ENCODE results near the gene CFAP300. TPM values are rescaled to one million over a fixed set of nuclear protein-coding genes. Genes with fewer than 3 reads are reported as not detected.

CFAP300 gene
- total RNA-seq, 1 donor from 2014 or later: 1.4 TPM

DNA sequence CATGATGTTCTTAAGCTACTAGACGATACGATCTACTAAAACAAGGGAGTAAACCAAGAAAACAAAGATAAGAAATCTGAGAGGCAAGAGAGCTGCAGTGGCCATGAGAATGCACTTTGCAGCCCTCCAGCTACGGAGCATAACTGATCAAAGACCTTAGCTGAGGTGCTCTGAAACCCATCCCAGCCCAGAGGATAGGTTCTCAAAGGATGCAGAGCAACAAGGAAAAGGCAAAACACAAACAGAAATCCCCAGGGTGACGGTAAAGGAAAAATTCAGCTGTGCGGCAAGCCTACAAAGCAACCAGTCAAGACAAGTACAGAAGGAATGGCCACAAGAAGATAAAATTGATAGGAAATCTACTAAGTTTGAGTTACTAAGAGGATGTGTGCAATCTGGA, 32.5 kb upstream of the CFAP300 start:
- H3K36me3 Mint-ChIP-seq (ENCODE audit: unreplicated experiment): no peaks in the 10 kb centered on the region
- no peak overlapping the region for H3K27ac Mint-ChIP-seq (ENCODE audit: unreplicated experiment)
- H3K4me3 Mint-ChIP-seq (ENCODE audit: unreplicated experiment): no peak overlapping the region
- TF ChIP-seq CTCF (IDR thresholded peaks at IDR 0.05; ENCODE audit: partially characterized antibody, unreplicated experiment): no peak
- no peaks in the 10 kb centered on the region for H3K4me1 Mint-ChIP-seq (ENCODE audit: low read depth, unreplicated experiment)
- DNase-seq: no peak
- H3K27me3 Mint-ChIP-seq (ENCODE audit: unreplicated experiment): peaks cover 3% of the 10 kb centered on the region
- H3K9me3 Mint-ChIP-seq (ENCODE audit: unreplicated experiment): no peaks in the 10 kb centered on the region

DNA sequence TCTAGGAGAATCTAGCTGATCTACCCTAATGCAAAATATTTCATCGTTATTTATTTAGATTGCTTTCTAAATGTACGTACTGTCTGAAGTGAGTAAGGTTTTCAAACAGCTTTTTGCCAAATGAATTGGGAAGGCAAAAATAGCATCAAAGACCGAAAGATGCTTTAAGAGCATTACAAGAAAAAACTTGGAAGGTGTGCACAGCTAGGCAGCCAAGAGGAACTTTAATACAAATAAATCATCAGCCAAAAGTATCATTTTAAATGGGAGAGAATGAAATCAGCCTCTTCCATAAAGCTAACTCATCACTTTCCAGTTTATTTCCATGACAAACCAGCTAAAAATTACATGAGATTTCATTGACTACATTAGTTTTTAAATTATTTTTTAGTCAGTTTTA, 30.2 kb upstream of the CFAP300 start:
- TF ChIP-seq CTCF (IDR thresholded peaks at IDR 0.05; ENCODE audit: partially characterized antibody, unreplicated experiment): no peak
- no peaks in the 10 kb centered on the region for H3K9me3 Mint-ChIP-seq (ENCODE audit: unreplicated experiment)
- H3K27me3 Mint-ChIP-seq (ENCODE audit: unreplicated experiment): no peaks in the 10 kb centered on the region
- H3K4me1 Mint-ChIP-seq (ENCODE audit: low read depth, unreplicated experiment): no peaks in the 10 kb centered on the region
- H3K27ac Mint-ChIP-seq (ENCODE audit: unreplicated experiment): no peak overlapping the region
- no peak overlapping the region for H3K4me3 Mint-ChIP-seq (ENCODE audit: unreplicated experiment)
- no peak for DNase-seq
- H3K36me3 Mint-ChIP-seq (ENCODE audit: unreplicated experiment): no peaks in the 10 kb centered on the region

GRCh38 chr11:102026217-102026616, 21.0 kb upstream of the CFAP300 start:
- no peaks in the 10 kb centered on the region for H3K36me3 Mint-ChIP-seq (ENCODE audit: unreplicated experiment)
- no peak for DNase-seq
- H3K9me3 Mint-ChIP-seq (ENCODE audit: unreplicated experiment): peaks cover 2% of the 10 kb centered on the region
- H3K4me3 Mint-ChIP-seq (ENCODE audit: unreplicated experiment): no peak overlapping the region
- peaks cover 1% of the 10 kb centered on the region for H3K4me1 Mint-ChIP-seq (ENCODE audit: low read depth, unreplicated experiment)
- no peak overlapping the region for H3K27ac Mint-ChIP-seq (ENCODE audit: unreplicated experiment)
- TF ChIP-seq CTCF (IDR thresholded peaks at IDR 0.05; ENCODE audit: partially characterized antibody, unreplicated experiment): no peak
- peaks cover 1% of the 10 kb centered on the region for H3K27me3 Mint-ChIP-seq (ENCODE audit: unreplicated experiment)

DNA sequence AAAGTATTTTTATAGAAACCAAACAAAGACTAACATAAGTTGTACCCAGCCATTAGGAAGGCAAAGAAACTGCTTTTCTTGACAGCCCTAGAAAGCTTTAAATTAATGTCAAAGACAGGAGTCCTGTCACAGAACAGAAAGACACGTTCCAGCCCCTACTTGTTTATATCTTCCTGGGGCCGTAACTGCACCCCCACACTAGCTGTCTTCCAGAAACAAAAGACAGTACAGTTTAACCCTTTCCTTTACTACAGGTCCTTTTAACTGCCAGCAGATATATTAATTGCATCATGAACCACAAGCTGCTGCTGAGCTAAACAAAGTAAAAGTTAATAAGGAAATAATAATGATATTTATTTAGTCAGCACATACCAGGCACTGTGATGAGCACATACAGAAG, 20.3 kb upstream of the CFAP300 start:
- H3K4me1 Mint-ChIP-seq (ENCODE audit: low read depth, unreplicated experiment): peaks cover 1% of the 10 kb centered on the region
- no peak overlapping the region for H3K27ac Mint-ChIP-seq (ENCODE audit: unreplicated experiment)
- H3K4me3 Mint-ChIP-seq (ENCODE audit: unreplicated experiment): no peak overlapping the region
- no peak for DNase-seq
- no peaks in the 10 kb centered on the region for H3K36me3 Mint-ChIP-seq (ENCODE audit: unreplicated experiment)
- no peak for TF ChIP-seq CTCF (IDR thresholded peaks at IDR 0.05; ENCODE audit: partially characterized antibody, unreplicated experiment)
- H3K9me3 Mint-ChIP-seq (ENCODE audit: unreplicated experiment): peaks cover 2% of the 10 kb centered on the region
- H3K27me3 Mint-ChIP-seq (ENCODE audit: unreplicated experiment): peaks cover 1% of the 10 kb centered on the region

DNA sequence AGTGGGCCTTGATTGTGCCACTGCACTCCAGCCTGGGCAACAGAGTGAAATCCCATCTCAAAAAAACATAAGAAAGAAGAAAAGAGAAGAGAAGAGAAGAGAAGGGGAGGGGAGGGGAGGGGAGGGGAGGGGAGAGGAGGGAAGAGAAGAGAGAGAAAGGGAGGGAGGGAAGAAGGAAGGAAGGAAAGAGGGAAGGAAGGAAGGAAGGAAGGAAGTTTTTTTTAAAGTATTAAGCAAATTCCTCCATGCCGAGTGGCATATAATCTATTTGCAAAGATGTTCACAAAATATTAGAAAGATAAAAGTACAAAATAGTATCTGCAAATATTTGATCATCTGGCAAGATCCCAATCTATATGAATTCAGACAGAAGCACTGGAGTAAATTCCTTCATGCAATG, 10.5 kb upstream of the CFAP300 start:
- Mint-ChIP-seq H3K27ac (ENCODE audit: unreplicated experiment) (no peak overlapping the region), H3K36me3 (ENCODE audit: unreplicated experiment) (no peaks in the 10 kb centered on the region), H3K4me1 (ENCODE audit: low read depth, unreplicated experiment) (no peaks in the 10 kb centered on the region), H3K4me3 (ENCODE audit: unreplicated experiment) (no peak overlapping the region), H3K27me3 (ENCODE audit: unreplicated experiment) (no peaks in the 10 kb centered on the region), H3K9me3 (ENCODE audit: unreplicated experiment) (no peaks in the 10 kb centered on the region)
- no peak for DNase-seq
- TF ChIP-seq CTCF (IDR thresholded peaks at IDR 0.05; ENCODE audit: partially characterized antibody, unreplicated experiment): no peak
